BE2C (cell line): Measurements from ENCODE around the gene POU2F3.

Source experiments
- DNase-seq: peaks from one replicate; pipeline ENCODE4 v3.0.0-alpha.2; 2020
- H3K27me3 ChIP-seq: fragments of 250-450 bp; sonication (Bioruptor Pico); 2 replicates; pipeline ENCODE4 v1.5.1; 2020; ENCODE audit warnings: mild to moderate bottlenecking
- H3K36me3 ChIP-seq: fragments of 250-450 bp; sonication (Bioruptor Pico); 2 replicates; pipeline ENCODE4 v1.5.1; 2020; ENCODE audit warnings: mild to moderate bottlenecking
- H3K4me1 ChIP-seq: fragments of 250-450 bp; sonication (Bioruptor Pico); 2 replicates; pipeline ENCODE4 v1.5.1; 2020
- H3K4me3 ChIP-seq: 2 replicates; pipeline ENCODE4 v1.5.1; 2011; ENCODE audit warnings: low read depth, low read length
- H3K9me3 ChIP-seq: fragments of 250-450 bp; sonication (Bioruptor Pico); 2 replicates; pipeline ENCODE4 v1.5.1; 2020
- CTCF ChIP-seq: IDR thresholded peaks from 2 replicates; pipeline ENCODE4 v1.5.1; 2012; ENCODE audit warnings: mild to moderate bottlenecking, low read depth, low read length

Gene POU2F3

GRCh38 chr11:120335908-120336640 lies 96.1 kb downstream of the POU2F3 start, which contains the start of gene ARHGEF12:
Gene ARHGEF12, plus strand, starts transcription at chr11:120336413. Its CDS starts 831 bp downstream, at chr11:120337244.
- Histone ChIP-seq H3K36me3 (no peaks in the 10 kb centered on the region), H3K4me1 (peaks cover 9% of the 10 kb centered on the region; the same call in 1 of the 2 replicates), H3K27me3 (no peaks in the 10 kb centered on the region), H3K4me3 (peak within 1 kb of the TSS; percentile 95), H3K9me3 (no peaks in the 10 kb centered on the region)
- DNase-seq = peak; percentile 97
- TF ChIP-seq CTCF = peak; percentile 40

GRCh38 chr11:120336641-120337354 lies 96.9 kb downstream of the POU2F3 start:
- peak; percentile 61 for DNase-seq
- peaks cover 6% of the 10 kb centered on the region; the same call in 1 of the 2 replicates for H3K4me1 ChIP-seq
- H3K9me3 ChIP-seq = no peaks in the 10 kb centered on the region
- H3K4me3 ChIP-seq = peak overlapping the region; percentile 95
- no peak for TF ChIP-seq CTCF
- H3K36me3 ChIP-seq = no peaks in the 10 kb centered on the region
- no peaks in the 10 kb centered on the region for H3K27me3 ChIP-seq

GRCh38 chr11:120337355-120338106 lies 97.6 kb downstream of the POU2F3 start:
- DNase-seq = peak; percentile 36
- Histone ChIP-seq H3K4me3 (peak overlapping the region; percentile 95), H3K4me1 (peaks cover 6% of the 10 kb centered on the region; the same call in 1 of the 2 replicates)

GRCh38 chr11:120338107-120338933 lies 98.4 kb downstream of the POU2F3 start:
- TF ChIP-seq CTCF = no peak
- H3K4me3 ChIP-seq = peak overlapping the region; percentile 95
- no peaks in the 10 kb centered on the region for H3K36me3 ChIP-seq
- H3K27me3 ChIP-seq = no peaks in the 10 kb centered on the region
- H3K9me3 ChIP-seq = no peaks in the 10 kb centered on the region
- H3K4me1 ChIP-seq = peaks cover 6% of the 10 kb centered on the region; the same call in 1 of the 2 replicates
- no peak for DNase-seq

More at GRCh38 chr11:120337355-120338106, 97.6 kb downstream of the POU2F3 start:
- H3K27me3 ChIP-seq = no peaks in the 10 kb centered on the region
- no peaks in the 10 kb centered on the region for H3K9me3 ChIP-seq
- TF ChIP-seq CTCF = no peak
- no peaks in the 10 kb centered on the region for H3K36me3 ChIP-seq

GRCh38 chr11:120339394-120339890 lies 99.5 kb downstream of the POU2F3 start:
- peak overlapping the region; percentile 95 for H3K4me3 ChIP-seq

More at GRCh38 chr11:120339394-120339890, 99.5 kb downstream of the POU2F3 start:
- H3K4me1 ChIP-seq = peaks cover 6% of the 10 kb centered on the region; the same call in 1 of the 2 replicates
- no peak for TF ChIP-seq CTCF
- H3K27me3 ChIP-seq = no peaks in the 10 kb centered on the region
- H3K36me3 ChIP-seq = no peaks in the 10 kb centered on the region
- no peaks in the 10 kb centered on the region for H3K9me3 ChIP-seq
- DNase-seq = peak; percentile 48
